HepG2 (cell line): ENCODE data around the gene GPBAR1. TPM values are rescaled to one million over a fixed set of nuclear protein-coding genes. Genes with fewer than 3 reads are reported as not detected.

Experiments
- ATAC-seq: fragments of 200-7000 bp; cut with Tn5 transposase; 3 replicates; pipeline ENCODE4 v1.9.1; 2020; ENCODE audit warnings: mild to moderate bottlenecking, moderate library complexity
- BruUV-seq: library from RNA; stranded (reverse); fragments of 400-500 nt; replicated peaks from 2 replicates; lab custom pipeline; 2021; lab: Mats Ljungman, UMichigan
- CTCF ChIA-PET: fragments of 300-600 bp; formaldehyde crosslinking; extraction: SDS; loops from one replicate; lab custom pipeline; 2021; ENCODE audit warnings: low total read pairs, inconsistent platforms, low intra/inter-chr PET ratio; lab: Yijun Ruan, JAX
- POLR2A ChIA-PET: fragments of 350-600 bp; sonication (Branson Sonifier 250); formaldehyde crosslinking; loops from one replicate; lab custom pipeline; 2020; ENCODE audit warnings: antibody characterized with exemption, inconsistent platforms; lab: Yijun Ruan, JAX
- DNase-seq: peaks from one replicate; pipeline ENCODE4 v3.0.0-alpha.2; 2015; ENCODE audit warnings: low spot score
- FAIRE-seq: peaks from 3 replicates; lab custom pipeline; 2011; peaks lifted over from hg19 to GRCh38; lab: Jason Lieb, UNC
- H2AFZ ChIP-seq: one replicate; pipeline ENCODE4 v1.6.1; 2011; ENCODE audit warnings: low read length, inconsistent platforms
- H3K27ac ChIP-seq: fragments of 300-600 bp; 3 replicates; pipeline ENCODE4 v1.8.0; 2011; ENCODE audit warnings: mixed run types, mild to moderate bottlenecking, mixed read lengths, low read length, inconsistent platforms; ENCODE audit not compliant: insufficient read depth; ENCODE audit errors: extremely low read length
- H3K27me3 ChIP-seq, 2 experiments: fragments of 200-600 bp in 1 of 2; 2 replicates in 1 of 2; 3 replicates in 1 of 2; pipeline versions ENCODE4 v1.6.0 to v1.8.0; 2011; ENCODE audit warnings: low read length in 2 of 2, mild to moderate bottlenecking in 2 of 2, moderate library complexity in 2 of 2, inconsistent platforms in 1 of 2; ENCODE audit not compliant: insufficient read depth in 2 of 2, control insufficient read depth in 1 of 2
- H3K36me3 ChIP-seq, 2 experiments: fragments of 200-600 bp in 1 of 2; replicated peaks in 1 of 2; 2 replicates in 1 of 2; 3 replicates in 1 of 2; pipeline versions ENCODE4 v1.5.1 to v1.8.0; 2011; ENCODE audit warnings: low read length in 2 of 2, inconsistent platforms in 1 of 2; ENCODE audit not compliant: insufficient read depth in 2 of 2, control insufficient read depth in 1 of 2
- H3K4me1 ChIP-seq: 2 replicates; pipeline ENCODE4 v1.5.1; 2012; ENCODE audit warnings: low read length, inconsistent platforms; ENCODE audit not compliant: insufficient read depth
- H3K4me2 ChIP-seq: 2 replicates; pipeline ENCODE4 v1.6.0; 2011; ENCODE audit warnings: low read depth, low read length, inconsistent platforms
- H3K4me3 ChIP-seq, 3 experiments: fragments of 200-600 bp in 1 of 3; sonication (generic), shearing (Covaris generic) in 1 of 3; replicated peaks in 1 of 3; 2 replicates each; pipeline ENCODE4 v1.5.1; 2011 to 2016; ENCODE audit warnings: low read length in 3 of 3, inconsistent platforms in 2 of 3, low read depth in 2 of 3, mild to moderate bottlenecking in 2 of 3, control low read depth in 1 of 3, mixed read lengths in 1 of 3; ENCODE audit not compliant: insufficient read depth in 1 of 3
- H3K79me2 ChIP-seq: one replicate; pipeline ENCODE4 v1.6.1; 2011; ENCODE audit warnings: low read length, inconsistent platforms; ENCODE audit not compliant: insufficient read depth
- H3K9ac ChIP-seq: 2 replicates; pipeline ENCODE4 v1.6.0; 2011; ENCODE audit warnings: mild to moderate bottlenecking, low read depth, low read length, inconsistent platforms; ENCODE audit not compliant: insufficient read depth
- H3K9me3 ChIP-seq: 2 replicates; pipeline ENCODE4 v1.5.1; 2012; ENCODE audit warnings: mild to moderate bottlenecking, low read length
- H4K20me1 ChIP-seq: 2 replicates; pipeline ENCODE4 v1.6.0; 2011; ENCODE audit warnings: inconsistent platforms, mild to moderate bottlenecking, low read length, moderate library complexity; ENCODE audit not compliant: insufficient read depth
- ATF3 ChIP-seq: sonication (generic); formaldehyde crosslinking; IDR thresholded peaks from 2 replicates; pipeline ENCODE4 v1.4.0; 2020; ENCODE audit warnings: missing genetic modification reagents
- BCLAF1 ChIP-seq: fragments of 450-650 bp; IDR thresholded peaks from 2 replicates; pipeline ENCODE4 v1.6.1; 2017; ENCODE audit warnings: mild to moderate bottlenecking
- DPF2 ChIP-seq: sonication (generic); formaldehyde crosslinking; IDR thresholded peaks from 2 replicates; pipeline ENCODE4 v1.4.0; 2020; ENCODE audit warnings: mild to moderate bottlenecking, low read depth, missing genetic modification reagents, borderline replicate concordance
- E2F2 ChIP-seq: sonication (generic); formaldehyde crosslinking; IDR thresholded peaks from 2 replicates; pipeline ENCODE4 v1.4.0; 2020; ENCODE audit warnings: missing genetic modification reagents, borderline replicate concordance
- GATA4 ChIP-seq: sonication (generic); IDR thresholded peaks from 2 replicates; pipeline ENCODE4 v1.6.1; 2016; ENCODE audit warnings: antibody characterized with exemption, low read depth, borderline replicate concordance
- HIVEP1 ChIP-seq: sonication (generic); formaldehyde crosslinking; IDR thresholded peaks from 2 replicates; pipeline ENCODE4 v1.4.0; 2020; ENCODE audit warnings: mild to moderate bottlenecking, missing genetic modification reagents
- MLLT10 ChIP-seq: sonication (generic); formaldehyde crosslinking; IDR thresholded peaks from 2 replicates; pipeline ENCODE4 v1.4.0; 2020; ENCODE audit warnings: missing genetic modification reagents
- NCOA2 ChIP-seq: sonication (generic); formaldehyde crosslinking; IDR thresholded peaks from 2 replicates; pipeline ENCODE4 v1.8.0; 2022; ENCODE audit warnings: inconsistent platforms
- NR2F6 ChIP-seq, 2 experiments: IDR thresholded peaks; 2 replicates each; pipeline ENCODE4 v1.6.1; 2016; ENCODE audit warnings: antibody characterized with exemption in 1 of 2, mild to moderate bottlenecking in 1 of 2
- ZBTB37 ChIP-seq: sonication (generic); formaldehyde crosslinking; IDR thresholded peaks from 2 replicates; pipeline ENCODE4 v1.4.0; 2020; ENCODE audit warnings: mild to moderate bottlenecking, missing genetic modification reagents
- ZFP37 ChIP-seq: sonication (generic); formaldehyde crosslinking; IDR thresholded peaks from 2 replicates; pipeline ENCODE4 v1.4.0; 2020; ENCODE audit warnings: missing genetic modification reagents, borderline replicate concordance
- ZNF232 ChIP-seq: sonication (generic); formaldehyde crosslinking; IDR thresholded peaks from 2 replicates; pipeline ENCODE4 v1.4.0; 2020; ENCODE audit warnings: missing genetic modification reagents, borderline replicate concordance
- ZNF264 ChIP-seq: sonication (generic); formaldehyde crosslinking; IDR thresholded peaks from 2 replicates; pipeline ENCODE4 v1.4.0; 2020; ENCODE audit warnings: missing genetic modification reagents
- ZNF333 ChIP-seq: sonication (generic); formaldehyde crosslinking; IDR thresholded peaks from 2 replicates; pipeline ENCODE4 v1.4.0; 2020; ENCODE audit warnings: mild to moderate bottlenecking, missing genetic modification reagents, borderline replicate concordance
- ZNF382 ChIP-seq: sonication (generic); formaldehyde crosslinking; IDR thresholded peaks from 2 replicates; pipeline ENCODE4 v1.5.0; 2020; ENCODE audit warnings: missing genetic modification reagents, mild to moderate bottlenecking, borderline replicate concordance
- ZNF619 ChIP-seq: sonication (generic); formaldehyde crosslinking; IDR thresholded peaks from 2 replicates; pipeline ENCODE4 v1.4.0; 2020; ENCODE audit warnings: mild to moderate bottlenecking, missing genetic modification reagents
- WGBS: methylation state at CpG from one replicate; pipeline ENCODE4 v1.1.6; 2017; ENCODE audit warnings: low lambda C conversion rate; 5-methylcytosine and 5-hydroxymethylcytosine counted together
- in situ Hi-C: cut with HindIII; loops from 2 replicates; pipeline ENCODE4 v1.10.0; 2017; ENCODE audit warnings: low pct_unique_long_range_greater_than_20kb; ENCODE audit not compliant: extremely low pct_ligation_motif_present
- intact Hi-C: fragments of 100-400 bp; cut with micrococcal nuclease; formaldehyde crosslinking; loops from one replicate; pipeline ENCODE4 v1.10.0; 2022; ENCODE audit not compliant: unreplicated experiment
- polyA plus RNA-seq, 8 experiments: library from polyadenylated mRNA; depleted of rRNA in 3 of 8; stranded (reverse) in 7 of 8; unstranded in 1 of 8; fragments of >200 nt; fragmentation: Illumina TruSeq in 4 of 8; extraction: Trizol in 4 of 8; gene quantifications; 2 replicates each; pipeline versions ENCODE4 v1.2.1 to v1.2.3, GENCODE V29; 2011 to 2016; ENCODE audit warnings: low read depth in 4 of 8, missing spikeins in 1 of 8, mixed read lengths in 1 of 8; ENCODE audit not compliant: insufficient read depth in 1 of 8
- total RNA-seq, 5 experiments: library from RNA; depleted of rRNA; stranded (reverse); fragments of >200 nt; fragmentation: Illumina TruSeq; extraction: Trizol; gene quantifications; 2 replicates each; pipeline ENCODE4 v1.2.3, GENCODE V29; 2016; ENCODE audit warnings: low read depth in 1 of 5

The GPBAR1 gene
- total and polyA plus RNA-seq, 2 of the 13 experiments (the other 11 are each of a cell fraction or from before 2014, with no cell fraction given), result 0.05 to 0.09 TPM

- Histone ChIP-seq H3K4me2 (no peak overlapping the region), H3K9ac (no peak overlapping the region), H3K4me3 (no peak overlapping the region), H3K9me3 (no peaks in the 10 kb centered on the region), H3K27ac (no peak overlapping the region), H4K20me1 (peaks cover 3% of the 10 kb centered on the region; the same call in 1 of the 2 replicates), H3K4me1 (peaks cover 45% of the 10 kb centered on the region), H3K27me3 (no peaks in the 10 kb centered on the region), H2AFZ (no peak overlapping the region), H3K79me2 (peaks cover 59% of the 10 kb centered on the region), H3K36me3 (peaks cover 7 to 80% of the 10 kb centered on the region in 2 experiments)
- no peak for ATAC-seq
- DNase-seq, result no peak
- in situ Hi-C loops (no loop called here), intact Hi-C loops (no loop called here)
- ChIA-PET POLR2A (no interaction called here), CTCF (no interaction called here)
- FAIRE-seq, result no peak
- 100% methylated on average over 1 of the region's 1 CpG for WGBS
- no TSS peak for BruUV-seq
- no peak for TF ChIP-seq ZNF232
- TF ChIP-seq ZNF264, result no peak
- TF ChIP-seq DPF2 (CRISPR knock-in tag), result no peak
- TF ChIP-seq BCLAF1, result no peak
- TF ChIP-seq ATF3, result no peak
- no peak for TF ChIP-seq MLLT10
- TF ChIP-seq GATA4, result no peak
- TF ChIP-seq ZNF333 (CRISPR knock-in tag), result no peak
- TF ChIP-seq E2F2 (CRISPR knock-in tag), result no peak
- no peak for TF ChIP-seq NR2F6 (IDR thresholded peaks at IDR 0.05)
- TF ChIP-seq NR2F6 (CRISPR knock-in tag; IDR thresholded peaks at IDR 0.05), result no peak
- no peak for TF ChIP-seq ZFP37 (CRISPR knock-in tag)
- TF ChIP-seq ZNF619 (CRISPR knock-in tag), result no peak
- TF ChIP-seq ZBTB37 (CRISPR knock-in tag), result no peak
- no peak for TF ChIP-seq NCOA2
- no peak for TF ChIP-seq ZNF382 (CRISPR knock-in tag)
- TF ChIP-seq HIVEP1, result no peak
These were observed 36.6 kb upstream of the GPBAR1 start for GRCh38 chr2:218224186-218224585.
